AG04450 (cell line): Measurements from ENCODE around the gene SPINK5. TPM values are rescaled to one million over a fixed set of nuclear protein-coding genes. Genes with fewer than 3 reads are reported as not detected.

Experiments used
- CTCF ChIA-PET: fragments of 300-600, 350-600 bp; formaldehyde crosslinking; extraction: SDS; loops from one replicate; lab custom pipeline; 2022; ENCODE audit warnings: antibody characterized with exemption, inconsistent platforms; lab: Charles Lee
- POLR2A ChIA-PET: fragments of 350-600 bp; formaldehyde crosslinking; extraction: SDS; loops from one replicate; lab custom pipeline; 2021; ENCODE audit warnings: antibody characterized with exemption, inconsistent platforms; lab: Yijun Ruan, JAX
- DNase-seq: peaks from one replicate; pipeline ENCODE4 v3.0.0-alpha.2; 2011; ENCODE audit warnings: low read depth, low spot score
- H3K27ac ChIP-seq: one replicate; pipeline ENCODE4 v1.5.1; 2012; ENCODE audit warnings: low read depth, low read length, control low read depth
- H3K27me3 ChIP-seq: one replicate; pipeline ENCODE4 v1.6.0; 2012; ENCODE audit warnings: low read length; ENCODE audit not compliant: control insufficient read depth, insufficient read depth
- H3K4me3 ChIP-seq: 2 replicates; pipeline ENCODE4 v1.5.1; 2011; ENCODE audit warnings: mild to moderate bottlenecking, low read depth, low read length, control low read depth
- H3K9me3 ChIP-seq: 2 replicates; pipeline ENCODE4 v1.5.1; 2012; ENCODE audit warnings: low read length; ENCODE audit not compliant: control insufficient read depth, insufficient read depth
- CTCF ChIP-seq: IDR thresholded peaks from 2 replicates; pipeline ENCODE4 v1.5.1; 2011; ENCODE audit warnings: low read depth, low read length, control low read depth, inconsistent platforms
- polyA plus RNA-seq: library from polyadenylated mRNA; depleted of rRNA; stranded (reverse); fragments of >200 nt; gene quantifications from 2 replicates; pipeline ENCODE4 v1.2.3, GENCODE V29; 2011

SPINK5 gene
- polyA plus RNA-seq, 1 experiment, result not detected

GRCh38 chr5:148060881-148061280 is 2.9 kb upstream of the SPINK5 start:
- POLR2A ChIA-PET, result no interaction called here
- Histone ChIP-seq H3K27me3 (no peaks in the 10 kb centered on the region), H3K4me3 (no peak overlapping the region), H3K27ac (no peak overlapping the region), H3K9me3 (peaks cover 5% of the 10 kb centered on the region)
- no peak for TF ChIP-seq CTCF
- CTCF ChIA-PET, result no interaction called here
- no peak for DNase-seq

GRCh38 chr5:148070621-148071020 is 6.8 kb downstream of the SPINK5 start:
- ChIA-PET CTCF (interaction anchor here (1.3 kb wide), 1 partner anchor 660 kb away, joined by 4 read pairs; no protein-coding TSS in a partner anchor), POLR2A (no interaction called here)
- no peak for DNase-seq
- no peak overlapping the region for H3K4me3 ChIP-seq
- H3K9me3 ChIP-seq, result no peaks in the 10 kb centered on the region
- no peak overlapping the region for H3K27ac ChIP-seq
- TF ChIP-seq CTCF, result no peak
- H3K27me3 ChIP-seq, result no peaks in the 10 kb centered on the region

- POLR2A ChIA-PET, result no interaction called here
- TF ChIP-seq CTCF, result no peak
- H3K27me3 ChIP-seq, result no peaks in the 10 kb centered on the region
- CTCF ChIA-PET, result interaction anchor here (1.3 kb wide), 1 partner anchor 659 kb away, joined by 4 read pairs; no protein-coding TSS in a partner anchor
- no peaks in the 10 kb centered on the region for H3K9me3 ChIP-seq
- DNase-seq, result no peak
- no peak overlapping the region for H3K27ac ChIP-seq
- no peak overlapping the region for H3K4me3 ChIP-seq
Measured at GRCh38 chr5:148072207-148072606, 8.4 kb downstream of the SPINK5 start.

- no peaks in the 10 kb centered on the region for H3K9me3 ChIP-seq
- H3K27me3 ChIP-seq, result no peaks in the 10 kb centered on the region
- TF ChIP-seq CTCF, result no peak
- H3K27ac ChIP-seq, result no peak overlapping the region
- H3K4me3 ChIP-seq, result no peak overlapping the region
- DNase-seq, result no peak
- CTCF ChIA-PET, result no interaction called here
- POLR2A ChIA-PET, result no interaction called here
Measured at GRCh38 chr5:148075529-148075928, 11.7 kb downstream of the SPINK5 start.

- POLR2A ChIA-PET, result no interaction called here
- CTCF ChIA-PET, result no interaction called here
- TF ChIP-seq CTCF, result no peak
Measured at GRCh38 chr5:148083203-148083602, 19.4 kb downstream of the SPINK5 start.

More at GRCh38 chr5:148083203-148083602, 19.4 kb downstream of the SPINK5 start:
- Histone ChIP-seq H3K27ac (no peak overlapping the region), H3K9me3 (no peaks in the 10 kb centered on the region), H3K4me3 (no peak overlapping the region), H3K27me3 (no peaks in the 10 kb centered on the region)
- DNase-seq, result no peak
